Calu3 (cell line): ENCODE data around the gene XPNPEP1. TPM values are rescaled to one million over a fixed set of nuclear protein-coding genes. Genes with fewer than 3 reads are reported as not detected.

Source experiments
- BruUV-seq: library from RNA; stranded (reverse); fragments of 400-500 nt; replicated peaks from 2 replicates; lab custom pipeline; 2021; lab: Mats Ljungman, UMichigan
- CTCF ChIA-PET: fragments of 300-600 bp; sonication (Branson Sonifier 250); formaldehyde crosslinking; loops from one replicate; lab custom pipeline; 2022; ENCODE audit warnings: antibody characterized with exemption; lab: Charles Lee
- DNase-seq: peaks from one replicate; pipeline ENCODE4 v3.0.0; 2022
- H3K27ac Mint-ChIP-seq: one replicate; pipeline ENCODE4 v1.8.0; 2022; ENCODE audit warnings: mixed read lengths; ENCODE audit not compliant: unreplicated experiment
- H3K27me3 Mint-ChIP-seq: one replicate; pipeline ENCODE4 v1.8.0; 2022; ENCODE audit warnings: mixed read lengths; ENCODE audit not compliant: unreplicated experiment
- H3K36me3 Mint-ChIP-seq: one replicate; pipeline ENCODE4 v1.8.0; 2022; ENCODE audit warnings: mild to moderate bottlenecking, moderate library complexity, mixed read lengths; ENCODE audit not compliant: insufficient read depth, unreplicated experiment
- H3K4me1 Mint-ChIP-seq: one replicate; pipeline ENCODE4 v1.8.0; 2022; ENCODE audit warnings: mild to moderate bottlenecking, low read depth, mixed read lengths; ENCODE audit not compliant: unreplicated experiment
- H3K4me3 Mint-ChIP-seq: one replicate; pipeline ENCODE4 v1.8.0; 2022; ENCODE audit warnings: mild to moderate bottlenecking, low read depth, moderate library complexity, mixed read lengths; ENCODE audit not compliant: unreplicated experiment
- H3K9me3 Mint-ChIP-seq: one replicate; pipeline ENCODE4 v1.8.0; 2022; ENCODE audit warnings: low read depth, mixed read lengths; ENCODE audit not compliant: unreplicated experiment
- CTCF ChIP-seq: fragments of 200-600 bp; IDR thresholded peaks from one replicate; pipeline ENCODE4 v1.8.0; 2022; ENCODE audit warnings: antibody characterized with exemption; ENCODE audit not compliant: unreplicated experiment
- intact Hi-C: fragments of 100-400 bp; cut with micrococcal nuclease; formaldehyde crosslinking; loops from one replicate; pipeline ENCODE4 v1.10.0; 2022; ENCODE audit not compliant: unreplicated experiment
- total RNA-seq: library from RNA; stranded (reverse); gene quantifications from 2 replicates; pipeline ENCODE4 v1.2.3, GENCODE V29; 2022

Gene XPNPEP1
- total RNA-seq, 1 experiment from 2014 or later: 50.0 TPM

DNA sequence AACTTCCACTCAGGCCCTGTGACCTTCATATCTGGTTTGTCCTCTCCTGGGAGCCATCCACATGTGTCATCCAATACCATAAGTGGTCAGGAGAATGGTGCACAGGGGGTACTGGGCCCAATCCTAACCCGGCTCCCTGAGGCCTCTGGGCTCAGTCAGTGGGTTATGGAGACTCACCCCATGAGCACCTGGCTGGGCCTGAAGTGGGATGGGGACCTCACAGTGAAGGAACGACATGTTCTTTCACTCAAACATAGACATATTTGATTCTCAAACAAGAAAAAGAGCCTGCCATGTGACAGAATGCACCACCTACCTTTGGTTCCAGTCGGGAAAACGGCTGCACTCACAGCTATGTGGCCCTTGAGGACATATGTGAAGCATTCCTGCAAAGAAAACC lies 51.8 kb downstream of the XPNPEP1 start:
- no peak overlapping the region for H3K27ac Mint-ChIP-seq
- no peak for DNase-seq
- BruUV-seq: no TSS peak
- no peaks in the 10 kb centered on the region for H3K27me3 Mint-ChIP-seq
- H3K4me1 Mint-ChIP-seq: no peaks in the 10 kb centered on the region
- no peak overlapping the region for H3K4me3 Mint-ChIP-seq
- no peaks in the 10 kb centered on the region for H3K9me3 Mint-ChIP-seq
- peaks cover 6% of the 10 kb centered on the region for H3K36me3 Mint-ChIP-seq
- TF ChIP-seq CTCF: no peak
- CTCF ChIA-PET: no interaction called here
- intact Hi-C loops: no loop called here

GRCh38 chr10:109866995-109867635 lies 56.2 kb downstream of the XPNPEP1 start:
- Mint-ChIP-seq H3K4me3 (no peak overlapping the region), H3K27me3 (no peaks in the 10 kb centered on the region), H3K9me3 (no peaks in the 10 kb centered on the region), H3K4me1 (no peaks in the 10 kb centered on the region), H3K36me3 (peaks cover 6% of the 10 kb centered on the region), H3K27ac (no peak overlapping the region)
- TF ChIP-seq CTCF: no peak
- no TSS peak for BruUV-seq
- CTCF ChIA-PET: no interaction called here
- intact Hi-C loops: no loop called here
- no peak for DNase-seq

- TF ChIP-seq CTCF: peak; percentile 14
- DNase-seq: no peak
Measured at GRCh38 chr10:109866168-109866994, 56.9 kb downstream of the XPNPEP1 start.

GRCh38 chr10:109863775-109864174 lies 59.5 kb downstream of the XPNPEP1 start:
- Mint-ChIP-seq H3K27ac (no peak overlapping the region), H3K4me1 (no peaks in the 10 kb centered on the region), H3K4me3 (no peak overlapping the region), H3K36me3 (peaks cover 4% of the 10 kb centered on the region), H3K9me3 (no peaks in the 10 kb centered on the region), H3K27me3 (no peaks in the 10 kb centered on the region)
- no peak for TF ChIP-seq CTCF
- CTCF ChIA-PET: no interaction called here
- no peak for DNase-seq
- no TSS peak for BruUV-seq
- intact Hi-C loops: no loop called here

More at GRCh38 chr10:109866168-109866994, 56.9 kb downstream of the XPNPEP1 start:
- Mint-ChIP-seq H3K27me3 (no peaks in the 10 kb centered on the region), H3K4me3 (no peak overlapping the region), H3K4me1 (no peaks in the 10 kb centered on the region), H3K27ac (no peak overlapping the region), H3K9me3 (no peaks in the 10 kb centered on the region), H3K36me3 (no peaks in the 10 kb centered on the region)
- CTCF ChIA-PET: no interaction called here
- BruUV-seq: no TSS peak
- intact Hi-C loops: no loop called here
